CD8-positive, alpha-beta memory T cell (primary cell): Measurements from ENCODE around the gene DYNLT1. TPM values are rescaled to one million over a fixed set of nuclear protein-coding genes. Genes with fewer than 3 reads are reported as not detected.
"Not testable (repeated sequence)": the region's sequence is repeated elsewhere in the genome, so short reads cannot be mapped to it uniquely, and the experiment has no call there.

Source experiments
- CTCF ChIA-PET: fragments of 350-600 bp; sonication (Branson Sonifier 250); formaldehyde crosslinking; loops from one replicate; lab custom pipeline; 2021; ENCODE audit warnings: antibody characterized with exemption; lab: Charles Lee
- POLR2A ChIA-PET: fragments of 350-600 bp; sonication (Branson Sonifier 250); formaldehyde crosslinking; loops from one replicate; lab custom pipeline; 2021; ENCODE audit warnings: antibody characterized with exemption; lab: Charles Lee
- DNase-seq, 5 donors: peaks; one replicate each; pipeline versions ENCODE4 v3.0.0 to v3.0.0-alpha.2; 2020 to 2022; ENCODE audit warnings: mixed read lengths in 1 of 5
- H3K27ac ChIP-seq: one replicate; pipeline ENCODE4 v1.7.0; 2013; ENCODE audit warnings: low read depth, mild to moderate bottlenecking, low read length, moderate library complexity
- H3K27me3 ChIP-seq: 2 replicates; pipeline ENCODE4 v1.7.0; 2013; ENCODE audit warnings: low read length, mild to moderate bottlenecking; ENCODE audit not compliant: insufficient read depth, poor library complexity, severe bottlenecking
- H3K36me3 ChIP-seq: 2 replicates; pipeline ENCODE4 v1.7.0; 2013; ENCODE audit warnings: mild to moderate bottlenecking, low read length, moderate library complexity; ENCODE audit not compliant: insufficient read depth
- H3K4me1 ChIP-seq: 2 replicates; pipeline ENCODE4 v1.7.0; 2013; ENCODE audit warnings: mild to moderate bottlenecking, low read length, moderate library complexity; ENCODE audit not compliant: insufficient read depth
- H3K4me3 ChIP-seq: 2 replicates; pipeline ENCODE4 v1.7.0; 2013; ENCODE audit warnings: mild to moderate bottlenecking, low read length
- H3K9me3 ChIP-seq: 2 replicates; pipeline ENCODE4 v1.7.0; 2013; ENCODE audit warnings: mild to moderate bottlenecking, low read length
- H3K27ac Mint-ChIP-seq, 8 donors: one replicate each; pipeline ENCODE4 v1.8.0; 2020 to 2021; ENCODE audit warnings: mixed read lengths in 8 of 8, mild to moderate bottlenecking in 6 of 8, inconsistent platforms in 3 of 8, moderate library complexity in 3 of 8
- H3K27me3 Mint-ChIP-seq, 2 donors: one replicate each; pipeline ENCODE4 v1.8.0; 2020 to 2021; ENCODE audit warnings: mixed read lengths in 2 of 2, mild to moderate bottlenecking in 1 of 2, moderate library complexity in 1 of 2
- H3K36me3 Mint-ChIP-seq, 3 donors: one replicate each; pipeline ENCODE4 v1.8.0; 2020 to 2021; ENCODE audit warnings: mixed read lengths in 3 of 3, inconsistent platforms in 1 of 3, mild to moderate bottlenecking in 1 of 3
- H3K4me1 Mint-ChIP-seq, 3 donors: one replicate each; pipeline ENCODE4 v1.8.0; 2020 to 2021; ENCODE audit warnings: mixed read lengths in 3 of 3, inconsistent platforms in 1 of 3, mild to moderate bottlenecking in 1 of 3
- H3K4me3 Mint-ChIP-seq, 7 donors: one replicate each; pipeline ENCODE4 v1.8.0; 2020 to 2021; ENCODE audit warnings: mixed read lengths in 7 of 7, mild to moderate bottlenecking in 6 of 7, moderate library complexity in 4 of 7, inconsistent platforms in 2 of 7
- H3K9me3 Mint-ChIP-seq, 5 donors: one replicate each; pipeline ENCODE4 v1.8.0; 2020 to 2022; ENCODE audit warnings: mixed read lengths in 5 of 5, mild to moderate bottlenecking in 3 of 5, moderate library complexity in 2 of 5, inconsistent platforms in 1 of 5
- polyA plus RNA-seq: library from polyadenylated mRNA; unstranded; fragments of 300-500 nt; fragmentation: Illumina TruSeq; gene quantifications from one replicate; pipeline ENCODE4 v1.2.3, GENCODE V29; 2021
- total RNA-seq, 2 experiments: library from RNA; stranded (reverse); gene quantifications; one replicate each; pipeline ENCODE4 v1.2.3, GENCODE V29; 2021

DYNLT1 gene
- total and polyA plus RNA-seq, 3 experiments from 2014 or later: 83.2 to 103 (median 94.8) TPM

DNA sequence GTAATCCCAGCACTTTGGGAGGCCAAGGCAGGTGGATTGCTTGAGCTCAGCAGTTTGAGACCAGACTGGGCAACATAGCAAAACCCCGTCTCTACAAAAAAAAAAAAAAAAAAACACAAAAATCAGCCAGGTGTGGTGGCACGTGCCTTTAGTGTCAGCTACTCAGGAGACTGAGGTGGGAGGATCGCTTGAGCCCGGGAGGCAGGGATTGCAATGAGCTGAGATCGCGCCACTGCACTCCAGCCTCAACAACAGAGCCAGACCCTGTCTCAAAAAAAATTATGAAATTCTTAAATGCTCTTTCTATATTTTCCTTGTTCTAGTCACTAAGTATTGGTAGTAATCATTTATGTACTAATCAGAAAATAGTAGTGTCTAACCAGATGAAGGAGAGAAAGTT, 35.9 kb upstream of the DYNLT1 start:
- Mint-ChIP-seq H3K4me1 (peaks cover 9 to 49% (median 27%) of the 10 kb centered on the region in 3 donors), H3K36me3 (peaks cover 6 to 69% (median 16%) of the 10 kb centered on the region in 3 donors), H3K27ac (peak overlapping the region in 7 of 8 donors; percentile 11 to 67 (median 56)), H3K27me3 (no peaks in the 10 kb centered on the region), H3K4me3 (no peak overlapping the region), H3K9me3 (no peaks in the 10 kb centered on the region)
- no peak for DNase-seq
- POLR2A ChIA-PET: no interaction called here
- CTCF ChIA-PET: interaction anchor here (0.7 to 1.3 kb wide), 2 partner anchors 15 to 468 kb away, joined by 3 read pairs; no protein-coding TSS in a partner anchor
- Histone ChIP-seq H3K4me3 (no peak overlapping the region), H3K4me1 (peaks cover 13% of the 10 kb centered on the region), H3K9me3 (no peaks in the 10 kb centered on the region), H3K27me3 (no peaks in the 10 kb centered on the region), H3K36me3 (peaks cover 10% of the 10 kb centered on the region), H3K27ac (no peak overlapping the region)

DNA sequence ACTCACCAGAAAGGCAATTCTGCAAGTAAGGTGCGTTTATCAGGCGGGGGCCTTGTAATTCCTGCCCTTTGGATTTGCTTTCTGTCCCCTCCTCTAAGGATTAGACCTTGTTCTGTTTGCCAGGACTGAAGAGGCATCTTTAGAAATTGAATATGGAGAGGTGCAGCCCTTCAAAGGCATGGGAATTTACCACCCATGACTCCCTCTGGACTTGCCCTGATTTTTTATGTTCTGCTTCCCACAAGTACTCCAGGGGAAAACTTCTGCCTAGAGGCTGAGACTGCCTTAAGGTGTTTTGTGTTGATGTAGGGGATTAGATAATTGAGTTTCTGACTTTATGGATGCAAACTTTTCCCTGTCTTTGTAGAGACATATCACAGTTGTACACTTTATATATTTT, 35.5 kb upstream of the DYNLT1 start:
- H3K27me3 ChIP-seq: no peaks in the 10 kb centered on the region
- H3K4me1 Mint-ChIP-seq: peaks cover 9 to 48% (median 27%) of the 10 kb centered on the region in 3 donors
- POLR2A ChIA-PET: no interaction called here
- no peaks in the 10 kb centered on the region for H3K27me3 Mint-ChIP-seq
- H3K36me3 Mint-ChIP-seq: peaks cover 9 to 72% (median 19%) of the 10 kb centered on the region in 3 donors
- H3K9me3 Mint-ChIP-seq: no peaks in the 10 kb centered on the region
- peak overlapping the region in 4 of 8 donors; percentile 4 to 68 (median 30) for H3K27ac Mint-ChIP-seq
- peaks cover 11% of the 10 kb centered on the region for H3K4me1 ChIP-seq
- no peak overlapping the region for H3K4me3 Mint-ChIP-seq
- DNase-seq: no peak
- H3K9me3 ChIP-seq: no peaks in the 10 kb centered on the region
- peaks cover 10% of the 10 kb centered on the region for H3K36me3 ChIP-seq
- CTCF ChIA-PET: interaction anchor here (0.7 to 1.3 kb wide), 2 partner anchors 14 to 468 kb away, joined by 3 read pairs; no protein-coding TSS in a partner anchor
- no peak overlapping the region for H3K27ac ChIP-seq
- H3K4me3 ChIP-seq: no peak overlapping the region

DNA sequence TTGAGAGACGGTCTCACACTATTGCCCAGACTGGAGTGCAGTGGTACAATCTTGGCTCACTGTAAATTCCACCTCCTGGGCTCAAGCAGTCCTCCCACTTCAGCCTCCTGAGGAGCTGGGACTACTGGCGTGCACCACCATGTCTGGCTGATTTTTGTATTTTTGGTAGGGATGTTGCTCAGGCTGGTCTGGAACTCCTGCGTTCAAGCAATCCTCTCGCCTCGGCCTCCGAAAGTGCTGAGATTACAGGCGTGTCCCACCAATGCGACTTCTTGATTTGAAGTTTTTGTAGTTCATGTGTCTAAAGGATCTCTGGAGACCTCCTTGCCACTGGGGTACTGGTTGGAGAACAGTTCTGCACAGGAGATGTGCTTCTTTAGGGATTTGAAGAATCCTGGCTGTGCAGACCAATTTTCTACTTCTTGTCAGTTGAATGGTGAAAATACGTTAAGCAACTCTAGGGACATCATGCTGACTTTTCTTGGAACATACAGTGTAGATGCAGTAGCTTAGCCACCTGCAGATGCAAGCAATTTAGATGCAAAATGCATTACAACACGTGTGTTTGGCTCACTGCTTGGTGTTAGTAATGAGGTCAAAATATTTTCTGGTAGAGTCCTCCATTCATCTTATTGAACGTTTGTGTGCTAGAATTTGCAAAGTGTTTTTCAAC, 33.5 kb upstream of the DYNLT1 start:
- Mint-ChIP-seq H3K27ac (peak overlapping the region in 5 of 8 donors; percentile 14 to 43 (median 27)), H3K36me3 (peaks cover 6 to 66% (median 19%) of the 10 kb centered on the region in 3 donors), H3K4me1 (peaks cover 0 to 37% (median 15%) of the 10 kb centered on the region in 3 donors), H3K9me3 (no peaks in the 10 kb centered on the region), H3K27me3 (no peaks in the 10 kb centered on the region), H3K4me3 (no peak overlapping the region)
- Histone ChIP-seq H3K36me3 (peaks cover 1% of the 10 kb centered on the region), H3K9me3 (no peaks in the 10 kb centered on the region), H3K4me1 (no peaks in the 10 kb centered on the region), H3K27ac (no peak overlapping the region), H3K4me3 (no peak overlapping the region), H3K27me3 (no peaks in the 10 kb centered on the region)
- ChIA-PET CTCF (interaction anchor here (0.6 to 1.1 kb wide), 2 partner anchors 13 to 18 kb away, joined by 3 read pairs; no protein-coding TSS in a partner anchor), POLR2A (no interaction called here)
- DNase-seq: no peak

DNA sequence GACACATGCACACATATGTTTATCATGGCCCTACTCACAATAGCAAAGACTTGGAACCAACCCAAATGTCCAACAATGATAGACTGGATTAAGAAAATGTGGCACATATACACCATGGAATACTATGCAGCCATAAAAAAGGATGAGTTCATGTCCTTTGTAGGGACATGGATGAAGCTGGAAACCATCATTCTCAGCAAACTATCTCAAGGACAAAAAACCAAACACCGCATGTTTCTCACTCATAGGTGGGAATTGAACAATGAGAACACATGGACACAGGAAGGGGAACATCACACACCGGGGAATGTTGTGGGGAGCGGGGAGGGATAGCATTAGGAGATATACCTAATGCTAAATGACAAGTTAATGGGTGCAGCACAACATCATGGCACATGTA, 32.6 kb upstream of the DYNLT1 start:
- H3K9me3 ChIP-seq, H3K4me1 ChIP-seq, H3K9me3 Mint-ChIP-seq, H3K27ac ChIP-seq, H3K4me3 ChIP-seq, H3K27me3 ChIP-seq, DNase-seq, H3K27me3 Mint-ChIP-seq, H3K4me3 Mint-ChIP-seq, H3K36me3 ChIP-seq, POLR2A ChIA-PET: not testable (repeated sequence)
- Mint-ChIP-seq H3K36me3 (peaks cover 6 to 65% (median 19%) of the 10 kb centered on the region in 3 donors), H3K27ac (peak overlapping the region in 2 of 8 donors; percentile 61 to 77), H3K4me1 (peaks cover 0 to 37% (median 15%) of the 10 kb centered on the region in 3 donors)
- CTCF ChIA-PET: interaction anchor here (1.1 kb wide), 1 partner anchor 14 kb away, joined by 3 read pairs; no protein-coding TSS in a partner anchor

DNA sequence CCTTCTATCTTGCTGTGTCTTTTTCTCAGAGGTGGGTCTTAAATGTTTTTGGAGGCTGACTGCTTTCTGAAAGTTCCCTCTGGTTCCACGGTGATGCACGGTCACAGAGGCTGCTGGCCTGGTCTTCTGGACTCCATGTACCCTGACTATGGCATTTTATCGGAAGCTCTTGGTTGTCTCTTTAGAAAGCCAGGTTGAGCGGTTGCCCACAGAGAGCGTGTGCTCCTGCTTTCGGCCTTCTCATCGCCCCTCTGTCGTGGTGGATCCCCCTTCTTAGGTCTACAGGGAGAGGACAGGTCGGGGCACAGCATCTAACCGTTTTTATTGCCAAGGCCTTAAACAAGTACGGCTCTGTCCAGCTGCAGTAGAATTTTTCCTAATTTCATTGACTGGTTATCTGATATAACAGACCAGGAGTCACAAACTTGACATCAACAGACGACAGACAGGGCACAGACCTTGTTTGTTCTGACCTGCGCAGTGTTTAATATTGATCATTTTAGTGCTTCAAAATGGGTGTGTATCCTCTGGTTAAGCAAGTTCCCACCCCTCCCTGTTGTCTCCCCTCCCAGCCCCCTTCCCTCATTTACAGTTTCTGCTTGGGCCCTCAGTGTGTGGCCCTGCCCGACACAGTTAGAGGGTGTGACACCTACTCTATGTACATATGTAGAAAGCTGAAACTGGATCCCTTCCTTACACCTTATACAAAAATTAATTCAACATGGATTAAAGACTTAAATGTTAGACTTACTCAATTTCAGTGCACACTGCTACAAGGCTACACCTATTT, 30.0 kb upstream of the DYNLT1 start:
- Mint-ChIP-seq H3K27me3 (no peaks in the 10 kb centered on the region), H3K36me3 (peaks cover 10 to 60% (median 17%) of the 10 kb centered on the region in 3 donors), H3K27ac (peak overlapping the region in 2 of 8 donors; percentile 3 to 19), H3K4me3 (no peak overlapping the region), H3K9me3 (no peaks in the 10 kb centered on the region), H3K4me1 (peaks cover 0 to 28% (median 14%) of the 10 kb centered on the region in 3 donors)
- CTCF ChIA-PET: interaction anchor here (2.3 kb wide), 1 partner anchor 16 kb away, joined by 7 read pairs; no protein-coding TSS in a partner anchor
- Histone ChIP-seq H3K27me3 (no peaks in the 10 kb centered on the region), H3K36me3 (peaks cover 4% of the 10 kb centered on the region), H3K27ac (no peak overlapping the region), H3K9me3 (no peaks in the 10 kb centered on the region), H3K4me1 (no peaks in the 10 kb centered on the region), H3K4me3 (no peak overlapping the region)
- DNase-seq: no peak
- POLR2A ChIA-PET: no interaction called here

DNA sequence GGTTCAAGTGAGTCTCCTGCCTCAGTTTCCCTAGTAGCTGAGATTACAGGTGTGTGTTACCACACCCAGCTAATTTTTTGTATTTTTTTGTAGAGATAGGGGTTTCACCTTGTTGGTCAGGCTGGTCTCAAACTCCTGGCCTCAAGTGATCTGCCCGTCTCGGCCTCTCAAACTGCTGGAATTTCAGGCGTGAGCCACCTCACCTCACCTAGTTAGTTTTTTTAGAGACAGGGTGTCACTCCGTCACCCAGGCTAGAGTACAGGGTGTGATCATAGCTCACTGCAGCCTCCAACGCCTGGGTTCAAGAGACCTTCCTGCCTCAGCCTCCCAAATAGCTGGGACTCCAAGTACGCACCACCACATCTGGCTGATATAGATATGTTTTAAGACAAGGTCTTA, 28.2 kb upstream of the DYNLT1 start:
- Histone ChIP-seq H3K27me3 (no peaks in the 10 kb centered on the region), H3K4me1 (no peaks in the 10 kb centered on the region), H3K4me3 (no peak overlapping the region), H3K27ac (no peak overlapping the region), H3K9me3 (no peaks in the 10 kb centered on the region), H3K36me3 (peaks cover 13% of the 10 kb centered on the region)
- peaks cover 15 to 65% (median 24%) of the 10 kb centered on the region in 3 donors for H3K36me3 Mint-ChIP-seq
- peak overlapping the region in 2 of 8 donors; percentile 54 to 64 for H3K27ac Mint-ChIP-seq
- H3K9me3 Mint-ChIP-seq: no peaks in the 10 kb centered on the region
- H3K4me3 Mint-ChIP-seq: no peak overlapping the region
- ChIA-PET CTCF (interaction anchor here (1.0 to 1.8 kb wide), 4 partner anchors 9 to 336 kb away, joined by 3 to 6 read pairs (median 4); no protein-coding TSS in a partner anchor), POLR2A (no interaction called here)
- no peak for DNase-seq
- peaks cover 0 to 23% (median 8%) of the 10 kb centered on the region in 3 donors for H3K4me1 Mint-ChIP-seq
- no peaks in the 10 kb centered on the region for H3K27me3 Mint-ChIP-seq

DNA sequence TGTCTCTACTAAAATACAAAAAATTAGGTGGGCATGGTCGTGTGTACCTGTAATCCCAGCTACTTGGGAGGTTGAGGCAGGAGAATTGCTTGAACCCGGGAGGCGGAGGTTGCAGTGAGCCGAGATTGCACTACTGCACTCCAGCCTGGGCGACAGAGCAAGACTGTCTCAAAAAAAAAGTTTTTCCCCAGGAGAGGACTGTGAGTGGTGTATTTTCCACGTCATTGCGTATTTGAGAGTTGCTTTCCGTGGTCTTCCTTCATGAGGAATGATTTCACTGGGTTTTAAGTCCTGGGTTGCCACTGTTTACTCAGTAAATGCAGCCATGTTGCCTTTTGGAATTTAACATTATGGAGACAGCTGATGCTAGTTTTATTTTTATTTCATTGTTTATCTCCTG, 27.6 kb upstream of the DYNLT1 start:
- H3K27ac ChIP-seq, H3K4me3 Mint-ChIP-seq, H3K9me3 Mint-ChIP-seq, H3K27me3 ChIP-seq, DNase-seq, H3K4me1 ChIP-seq, H3K27me3 Mint-ChIP-seq, POLR2A ChIA-PET, H3K27ac Mint-ChIP-seq, H3K4me3 ChIP-seq, H3K9me3 ChIP-seq: not testable (repeated sequence)
- peaks cover 13% of the 10 kb centered on the region for H3K36me3 ChIP-seq
- CTCF ChIA-PET: interaction anchor here (1.8 kb wide), 1 partner anchor 28 kb away, joined by 4 read pairs; no protein-coding TSS in a partner anchor
- H3K36me3 Mint-ChIP-seq: peaks cover 15 to 68% (median 27%) of the 10 kb centered on the region in 3 donors
- H3K4me1 Mint-ChIP-seq: peaks cover 0 to 28% (median 8%) of the 10 kb centered on the region in 3 donors
